ENCODE data around the gene SLC25A33.

DNA sequence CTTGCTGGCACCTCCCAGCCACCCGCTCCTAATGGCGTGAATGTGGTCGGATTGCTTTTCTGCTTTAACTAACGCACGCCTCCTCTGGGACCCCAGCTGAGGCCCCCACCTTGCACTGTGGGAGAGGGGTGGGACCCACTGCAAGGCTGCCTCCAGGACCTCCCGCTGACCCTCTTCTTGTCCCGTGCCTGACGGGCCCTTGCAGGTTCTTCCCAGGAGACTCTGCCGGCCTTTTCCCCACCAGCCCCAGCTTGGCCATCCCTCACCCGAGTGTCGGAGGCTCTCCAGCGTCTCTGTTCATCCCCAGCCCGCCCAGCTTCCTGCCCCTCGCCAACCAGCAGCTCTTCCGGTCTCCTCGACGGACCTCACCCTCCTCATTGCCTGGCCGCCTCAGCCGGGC lies 68.1 kb downstream of the SLC25A33 start:
- no peak for TF ChIP-seq POLR2A (IDR thresholded peaks at IDR 0.05)
- TF ChIP-seq, protein P1, sequence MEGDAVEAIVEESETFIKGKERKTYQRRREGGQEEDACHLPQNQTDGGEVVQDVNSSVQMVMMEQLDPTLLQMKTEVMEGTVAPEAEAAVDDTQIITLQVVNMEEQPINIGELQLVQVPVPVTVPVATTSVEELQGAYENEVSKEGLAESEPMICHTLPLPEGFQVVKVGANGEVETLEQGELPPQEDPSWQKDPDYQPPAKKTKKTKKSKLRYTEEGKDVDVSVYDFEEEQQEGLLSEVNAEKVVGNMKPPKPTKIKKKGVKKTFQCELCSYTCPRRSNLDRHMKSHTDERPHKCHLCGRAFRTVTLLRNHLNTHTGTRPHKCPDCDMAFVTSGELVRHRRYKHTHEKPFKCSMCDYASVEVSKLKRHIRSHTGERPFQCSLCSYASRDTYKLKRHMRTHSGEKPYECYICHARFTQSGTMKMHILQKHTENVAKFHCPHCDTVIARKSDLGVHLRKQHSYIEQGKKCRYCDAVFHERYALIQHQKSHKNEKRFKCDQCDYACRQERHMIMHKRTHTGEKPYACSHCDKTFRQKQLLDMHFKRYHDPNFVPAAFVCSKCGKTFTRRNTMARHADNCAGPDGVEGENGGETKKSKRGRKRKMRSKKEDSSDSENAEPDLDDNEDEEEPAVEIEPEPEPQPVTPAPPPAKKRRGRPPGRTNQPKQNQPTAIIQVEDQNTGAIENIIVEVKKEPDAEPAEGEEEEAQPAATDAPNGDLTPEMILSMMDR (IDR thresholded peaks at IDR 0.05), result no peak

Measured in adrenal gland (tissue), 5 donors.